HepG2 (cell line): Measurements from ENCODE around the gene NOP9. TPM values are rescaled to one million over a fixed set of nuclear protein-coding genes. Genes with fewer than 3 reads are reported as not detected.
A peak's percentile ranks its signal among the peaks of the same experiment; 100 is the strongest.

Source experiments
- DDIT3 ChIP-seq: sonication (generic); formaldehyde crosslinking; IDR thresholded peaks from 2 replicates; pipeline ENCODE4 v1.4.0; 2020; ENCODE audit warnings: mild to moderate bottlenecking, missing genetic modification reagents
- DNMT1 ChIP-seq: sonication (generic); formaldehyde crosslinking; IDR thresholded peaks from 2 replicates; pipeline ENCODE4 v1.5.1; 2020; ENCODE audit warnings: mild to moderate bottlenecking, missing genetic modification reagents
- GLMP ChIP-seq: sonication (generic); formaldehyde crosslinking; IDR thresholded peaks from 2 replicates; pipeline ENCODE4 v1.9.0; 2021; ENCODE audit warnings: missing genetic modification reagents, mild to moderate bottlenecking, borderline replicate concordance
- HDAC1 ChIP-seq: sonication (generic); formaldehyde crosslinking; IDR thresholded peaks from 2 replicates; pipeline ENCODE4 v1.5.1; 2020; ENCODE audit warnings: mild to moderate bottlenecking, missing genetic modification reagents
- KLF13 ChIP-seq: sonication (generic); formaldehyde crosslinking; IDR thresholded peaks from 2 replicates; pipeline ENCODE4 v1.4.0; 2020; ENCODE audit warnings: mild to moderate bottlenecking, missing genetic modification reagents
- MNT ChIP-seq: fragments of 450-650 bp; IDR thresholded peaks from 2 replicates; pipeline ENCODE4 v1.6.1; 2016
- MYC ChIP-seq: sonication (generic); formaldehyde crosslinking; IDR thresholded peaks from 2 replicates; pipeline ENCODE4 v1.9.0; 2021; ENCODE audit warnings: missing genetic modification reagents, borderline replicate concordance
- NFIB ChIP-seq: sonication (generic); formaldehyde crosslinking; IDR thresholded peaks from 2 replicates; pipeline ENCODE4 v1.9.0; 2021; ENCODE audit warnings: missing genetic modification reagents, mild to moderate bottlenecking, borderline replicate concordance
- SOX13 ChIP-seq, 3 experiments: fragments of 450-650 bp in 1 of 3; sonication (generic) in 1 of 3; formaldehyde crosslinking in 1 of 3; IDR thresholded peaks in 2 of 3; conservative IDR thresholded peaks in 1 of 3; 2 replicates each; pipeline versions ENCODE4 v1.5.0 to v1.6.1; 2016 to 2020; ENCODE audit warnings: antibody characterized with exemption in 1 of 3, mild to moderate bottlenecking in 1 of 3, missing compliant biosample characterization in 1 of 3, missing genetic modification reagents in 1 of 3, moderate library complexity in 1 of 3
- SRSF4 ChIP-seq: fragments of 200-400 bp; formaldehyde crosslinking; IDR thresholded peaks from one replicate; pipeline ENCODE4 v1.6.1; 2018; ENCODE audit warnings: mild to moderate bottlenecking, low read depth, low read length, moderate library complexity; ENCODE audit not compliant: poor library complexity, severe bottlenecking
- ZFAT ChIP-seq: sonication (generic); formaldehyde crosslinking; conservative IDR thresholded peaks from 2 replicates; pipeline ENCODE4 v1.8.1; 2023; ENCODE audit warnings: missing genetic modification reagents, inconsistent platforms
- ZMYM3 ChIP-seq: sonication (generic); formaldehyde crosslinking; IDR thresholded peaks from 2 replicates; pipeline ENCODE4 v1.5.1; 2020; ENCODE audit warnings: mild to moderate bottlenecking, missing genetic modification reagents
- ZNF577 ChIP-seq: sonication (generic); formaldehyde crosslinking; IDR thresholded peaks from 2 replicates; pipeline ENCODE4 v1.4.0; 2020; ENCODE audit warnings: mild to moderate bottlenecking, low read depth, missing genetic modification reagents, borderline replicate concordance
- ZNF646 ChIP-seq: sonication (generic); formaldehyde crosslinking; IDR thresholded peaks from 2 replicates; pipeline ENCODE4 v1.9.0; 2021; ENCODE audit warnings: mild to moderate bottlenecking, missing genetic modification reagents
- ZNF775 ChIP-seq: sonication (generic); formaldehyde crosslinking; IDR thresholded peaks from 2 replicates; pipeline ENCODE4 v1.4.0; 2020; ENCODE audit warnings: missing genetic modification reagents, mild to moderate bottlenecking, moderate library complexity, borderline replicate concordance
- ZNF800 ChIP-seq: sonication (generic); formaldehyde crosslinking; IDR thresholded peaks from 2 replicates; pipeline ENCODE4 v1.4.0; 2020; ENCODE audit warnings: missing genetic modification reagents
- polyA plus RNA-seq, 8 experiments: library from polyadenylated mRNA; depleted of rRNA in 3 of 8; stranded (reverse) in 7 of 8; unstranded in 1 of 8; fragments of >200 nt; fragmentation: Illumina TruSeq in 4 of 8; extraction: Trizol in 4 of 8; gene quantifications; 2 replicates each; pipeline versions ENCODE4 v1.2.1 to v1.2.3, GENCODE V29; 2011 to 2016; ENCODE audit warnings: low read depth in 4 of 8, missing spikeins in 1 of 8, mixed read lengths in 1 of 8; ENCODE audit not compliant: insufficient read depth in 1 of 8
- total RNA-seq, 5 experiments: library from RNA; depleted of rRNA; stranded (reverse); fragments of >200 nt; fragmentation: Illumina TruSeq; extraction: Trizol; gene quantifications; 2 replicates each; pipeline ENCODE4 v1.2.3, GENCODE V29; 2016; ENCODE audit warnings: low read depth in 1 of 5

NOP9 gene
- total and polyA plus RNA-seq, 2 of the 13 experiments (the other 11 are each of a cell fraction or from before 2014, with no cell fraction given) = 24.5 to 61.6 TPM

- TF ChIP-seq ZNF646 (CRISPR knock-in tag) (peak; percentile 59), DNMT1 (CRISPR knock-in tag) (peak; percentile 100), MYC (CRISPR knock-in tag) (peak; percentile 99), DDIT3 (CRISPR knock-in tag) (peak; percentile 69; the same call in 1 of the 2 replicates), NFIB (CRISPR knock-in tag) (no peak), ZNF800 (CRISPR knock-in tag) (peak; percentile 100), MNT (peak; percentile 58), ZNF775 (CRISPR knock-in tag) (no peak), KLF13 (CRISPR knock-in tag) (0 out of 2 replicates have a peak, but pooled peaks have one; percentile 32), SOX13 (IDR thresholded peaks at IDR 0.05) (peak; percentile 89), SOX13 (CRISPR knock-in tag; conservative IDR thresholded peaks at IDR 0.05 in 1 of 2, IDR thresholded peaks at IDR 0.05 in 1 of 2) (peak; percentile 29 to 82; a peak in 2 of 4 replicates), ZNF577 (CRISPR knock-in tag) (peak; percentile 96; the same call in 1 of the 2 replicates), GLMP (CRISPR knock-in tag) (no peak), ZMYM3 (peak; percentile 21; the same call in 1 of the 2 replicates), ZFAT (peak; percentile 92; the same call in 1 of the 2 replicates), HDAC1 (CRISPR knock-in tag) (peak; percentile 99), SRSF4 (peak; percentile 97)
Observed at GRCh38 chr14:24271134-24271833, 28.4 kb upstream of the NOP9 start, which contains the start of gene RABGGTA (continued).
